COR-L47 (cell line): Measurements from ENCODE around the gene GGA1.

Experiments
- DNase-seq: peaks from one replicate; lab custom pipeline; 2025; lab: John Stamatoyannopoulos, UW

The GGA1 gene

DNA sequence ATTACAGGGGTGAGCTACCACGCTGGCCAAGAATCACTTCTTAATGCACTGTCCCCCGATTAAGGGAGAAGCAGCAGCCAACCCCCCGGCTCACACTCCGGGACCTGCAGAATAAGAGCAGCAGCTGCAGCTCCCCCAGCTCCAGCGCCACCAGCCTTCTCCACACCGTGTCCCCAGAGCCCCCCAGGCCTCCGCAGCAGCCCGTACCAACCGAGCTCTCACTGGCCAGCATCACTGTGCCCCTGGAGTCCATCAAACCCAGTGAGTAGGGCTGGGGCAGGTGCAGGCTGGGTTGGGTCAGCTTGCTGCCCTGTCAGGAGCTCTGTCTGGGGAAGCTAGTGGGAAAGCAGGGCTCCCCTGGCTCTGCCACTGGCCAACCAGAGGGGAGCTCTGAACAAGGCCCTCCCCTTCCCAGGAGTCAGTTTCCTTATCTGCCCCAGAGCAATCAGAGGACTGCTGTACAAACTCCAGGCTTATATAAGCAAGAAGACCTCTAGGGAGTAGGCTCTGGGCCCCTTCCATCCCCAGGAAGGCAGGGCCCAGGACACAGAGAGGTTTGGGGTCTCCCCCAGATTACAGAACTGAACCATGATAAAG lies 22.3 kb downstream of the GGA1 start:
- DNase-seq, result no peak

DNA sequence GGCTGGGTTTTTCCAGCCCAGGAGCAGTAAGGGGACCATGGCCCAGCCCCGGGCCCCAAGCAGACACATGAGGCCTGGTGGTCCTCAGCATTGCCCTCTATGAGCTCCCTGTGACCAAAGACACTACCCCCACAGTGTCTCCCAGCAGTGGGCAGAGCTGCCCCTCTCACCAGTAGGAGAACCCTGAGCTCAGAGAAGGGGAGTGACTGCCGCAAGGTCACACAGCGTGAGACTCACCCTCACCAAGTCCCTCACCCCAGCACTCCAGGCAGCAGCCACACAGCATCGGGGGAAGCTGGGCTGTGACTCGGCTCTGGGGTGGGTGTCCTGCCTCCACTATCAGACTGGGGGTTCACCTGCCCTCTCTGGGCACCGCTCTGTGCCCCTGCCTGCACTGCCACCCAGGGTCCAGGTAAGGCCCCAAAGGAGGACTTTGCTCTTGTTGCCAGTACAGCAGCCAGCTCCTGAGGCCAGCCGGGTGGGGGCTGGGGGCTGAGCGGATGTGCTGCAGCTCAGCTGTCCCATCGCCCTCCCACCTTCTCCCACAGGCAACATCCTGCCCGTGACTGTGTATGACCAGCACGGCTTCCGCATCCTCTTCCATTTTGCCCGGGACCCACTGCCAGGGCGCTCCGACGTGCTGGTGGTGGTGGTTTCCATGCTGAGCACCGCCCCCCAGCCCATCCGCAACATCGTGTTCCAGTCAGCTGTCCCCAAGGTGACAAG lies 23.0 kb downstream of the GGA1 start:
- no peak for DNase-seq

DNA sequence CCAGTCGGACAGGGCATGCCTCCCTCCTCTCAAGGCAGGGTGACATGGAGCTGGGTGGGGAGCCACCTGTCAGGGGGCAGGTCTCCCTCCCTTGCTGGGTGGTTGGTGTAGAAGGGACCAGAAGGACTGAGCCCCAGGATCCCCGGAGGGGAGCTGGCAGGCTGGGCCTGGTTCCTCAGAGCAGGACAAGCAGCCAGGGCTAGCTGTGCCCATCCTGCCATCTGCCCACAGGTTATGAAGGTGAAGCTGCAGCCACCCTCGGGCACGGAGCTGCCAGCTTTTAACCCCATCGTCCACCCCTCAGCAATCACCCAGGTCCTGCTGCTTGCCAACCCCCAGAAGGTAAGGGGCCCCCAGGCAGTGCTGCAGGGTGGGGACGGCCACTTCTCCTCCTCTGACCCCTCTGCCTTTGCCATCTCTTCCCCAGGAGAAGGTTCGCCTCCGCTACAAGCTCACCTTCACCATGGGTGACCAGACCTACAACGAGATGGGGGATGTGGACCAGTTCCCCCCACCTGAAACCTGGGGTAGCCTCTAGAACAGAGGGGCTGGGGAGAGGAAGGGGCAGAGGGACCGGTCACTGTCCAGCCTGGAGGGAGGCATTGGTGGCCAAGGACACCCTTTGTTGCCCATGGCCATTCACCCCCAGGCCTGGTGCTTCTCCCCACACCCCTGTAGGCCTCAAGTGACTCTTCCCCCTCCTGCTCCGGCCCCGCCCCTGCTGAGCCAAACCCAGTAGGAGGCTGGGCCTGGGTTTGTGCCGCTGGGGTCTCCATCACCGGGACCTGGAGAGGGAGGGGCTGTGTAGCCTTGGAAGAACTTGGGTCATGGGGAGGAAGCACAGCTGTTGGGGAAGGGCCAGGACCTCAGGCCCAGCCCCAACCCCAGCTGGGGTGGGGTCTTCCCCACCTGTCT lies 23.8 kb downstream of the GGA1 start:
- no peak for DNase-seq

DNA sequence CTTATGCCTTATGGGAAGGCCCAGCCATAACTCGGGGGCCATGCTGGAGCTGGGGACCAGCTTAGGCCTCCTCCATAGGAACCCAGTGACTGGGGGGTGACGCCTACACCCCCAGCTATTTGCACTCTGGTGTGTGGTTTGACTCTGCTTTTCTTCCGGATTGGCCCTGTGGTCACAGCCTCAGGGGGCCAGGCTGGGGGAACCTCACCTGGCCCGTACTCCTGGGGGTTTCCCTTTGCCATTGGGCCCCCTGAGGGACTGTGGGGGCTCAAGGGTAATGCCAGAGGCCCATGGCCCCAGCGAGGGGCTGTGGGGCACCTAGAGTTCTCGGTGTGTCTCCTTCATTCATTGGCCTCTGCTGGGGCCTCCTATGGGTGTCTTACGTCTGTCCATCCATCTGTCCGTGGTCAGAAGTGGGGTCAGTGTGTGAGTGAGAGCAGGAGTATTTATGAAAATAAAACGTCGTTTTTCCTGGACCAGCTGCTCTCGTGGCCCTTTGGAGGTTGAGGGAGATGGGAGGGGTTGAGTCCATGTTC lies 24.5 kb downstream of the GGA1 start:
- DNase-seq, result no peak

DNA sequence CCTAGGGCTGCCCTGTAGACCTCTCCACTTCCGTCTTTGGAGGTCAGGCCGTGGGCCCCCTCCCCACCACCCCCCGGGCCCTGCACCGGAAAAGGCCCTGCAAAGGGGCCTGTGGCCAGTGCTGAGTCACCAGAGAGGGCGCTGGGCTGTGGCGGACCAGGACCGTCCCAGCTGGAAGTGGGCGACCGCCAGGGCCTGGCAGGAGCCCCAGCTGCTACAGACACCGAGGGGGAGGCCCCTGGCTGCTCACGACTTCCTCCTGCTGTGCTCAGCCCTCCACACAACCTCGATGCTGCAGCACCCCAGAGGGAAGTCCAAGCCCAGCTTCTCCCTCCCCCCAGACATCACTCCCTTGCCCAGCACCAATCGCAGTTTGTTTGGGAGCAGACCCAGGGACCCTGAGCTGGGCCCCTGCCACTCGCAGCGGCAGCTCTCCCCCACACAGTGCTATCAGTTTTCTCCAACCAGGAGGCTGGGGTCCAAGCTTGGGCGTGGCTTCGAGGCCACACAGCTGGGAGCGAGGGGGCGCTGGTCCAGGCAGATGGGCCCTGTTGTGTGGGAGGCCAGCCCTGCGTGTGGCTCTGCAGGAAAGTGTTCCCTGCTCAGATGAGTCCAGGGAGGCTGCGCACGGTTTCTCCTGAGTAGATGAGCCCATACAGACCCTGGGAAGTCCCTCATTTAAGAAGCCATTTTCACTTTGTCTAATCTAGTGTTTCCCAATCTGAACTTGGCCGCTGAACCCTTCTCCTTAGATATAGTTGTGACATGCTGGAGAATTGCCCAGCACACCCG lies 25.2 kb downstream of the GGA1 start:
- peak; percentile 65 for DNase-seq

DNA sequence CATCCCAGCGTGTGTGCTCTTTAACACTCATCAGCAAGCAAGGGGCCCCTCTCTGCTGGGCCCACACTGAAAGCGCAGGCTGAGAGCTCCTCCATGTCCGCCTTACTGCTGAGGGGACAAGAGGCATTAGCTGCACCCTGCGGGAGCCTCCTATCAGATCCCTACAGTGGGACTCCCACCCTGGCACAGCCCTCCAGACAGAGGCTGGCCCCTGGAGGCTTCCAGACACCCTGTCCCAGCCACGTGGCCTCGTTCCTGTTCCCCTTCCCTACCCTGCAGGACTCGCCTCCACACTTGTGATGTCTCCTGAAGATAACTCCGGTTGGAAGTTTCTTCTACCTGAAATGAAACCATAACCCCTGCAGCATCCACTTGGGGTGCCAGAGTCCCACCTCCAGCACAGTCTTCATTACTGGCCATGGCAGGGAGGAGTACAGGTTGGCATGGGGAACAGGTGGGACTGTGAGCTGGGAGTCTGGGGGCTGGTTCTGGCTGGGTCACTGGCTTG lies 25.8 kb downstream of the GGA1 start:
- no peak for DNase-seq

DNA sequence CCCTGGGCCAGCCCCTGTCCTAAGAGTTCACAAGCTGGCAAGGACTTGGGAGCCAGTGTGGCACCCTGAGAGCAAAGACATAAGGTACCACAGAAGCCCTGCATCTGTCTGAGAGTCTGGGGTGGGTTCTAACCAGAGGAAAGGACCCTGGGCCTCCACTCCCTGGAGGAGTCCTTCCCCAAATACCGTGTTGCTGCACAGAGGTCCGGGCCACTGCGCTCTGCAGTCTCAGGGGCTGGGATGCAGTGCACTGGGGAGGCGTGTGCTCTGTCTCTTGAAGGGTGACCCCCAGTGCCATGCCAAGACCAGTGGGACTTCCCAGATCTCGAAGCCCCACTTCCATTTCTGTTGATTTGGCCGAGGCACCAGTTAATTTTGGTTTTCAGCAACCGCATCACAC lies 26.5 kb downstream of the GGA1 start:
- DNase-seq, result no peak

DNA sequence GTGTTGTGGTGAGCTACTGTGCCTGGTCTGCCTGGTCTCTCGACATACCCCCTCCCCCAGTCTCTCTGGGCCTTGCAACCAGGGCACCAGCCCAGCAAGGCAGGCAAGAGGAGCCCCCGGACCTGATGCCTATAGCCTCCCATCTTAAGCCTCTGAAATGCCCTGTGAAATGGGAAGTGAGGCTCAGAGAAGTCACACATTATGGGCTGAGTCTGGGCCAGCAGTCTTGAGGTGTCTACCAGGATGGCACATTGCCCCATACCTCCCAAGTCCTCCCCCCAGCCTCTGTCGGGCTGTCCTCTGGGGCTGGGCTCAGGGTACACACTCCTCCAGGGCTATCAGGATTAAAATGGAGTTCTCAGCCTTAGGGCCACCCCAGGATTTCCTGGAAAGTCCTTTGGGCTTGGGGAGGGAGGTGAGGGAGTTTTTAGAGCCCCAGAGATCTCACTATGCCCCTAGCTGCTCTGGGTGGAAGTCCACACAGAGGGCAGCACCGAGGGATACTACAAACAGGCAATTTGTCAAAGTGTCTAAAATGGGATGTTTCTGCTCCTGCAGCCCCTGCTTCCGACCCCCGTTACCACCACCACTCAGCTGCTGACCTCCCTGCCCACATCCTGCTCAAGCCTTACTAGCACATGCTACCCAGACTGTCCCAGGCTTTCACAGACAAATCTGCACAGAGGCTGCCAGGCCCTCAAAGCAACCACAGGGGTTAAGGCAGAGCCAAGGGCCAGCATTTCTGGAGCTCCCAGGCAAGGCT lies 27.7 kb downstream of the GGA1 start:
- no peak for DNase-seq

DNA sequence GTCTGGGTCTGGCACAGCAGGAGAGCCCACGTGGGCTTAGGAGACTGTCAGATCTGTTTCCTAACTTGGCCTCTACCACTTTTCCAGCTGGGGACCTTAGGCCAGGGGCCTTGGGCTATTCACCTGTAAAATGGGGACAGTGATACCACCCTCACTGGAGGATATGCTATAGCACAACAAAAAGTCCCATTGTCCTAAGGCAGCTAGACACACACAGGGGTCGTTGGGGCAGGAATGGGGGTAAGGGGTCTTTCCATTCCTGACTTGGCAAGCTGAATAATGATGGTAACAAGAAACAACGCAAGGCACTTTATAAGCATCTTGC lies 28.3 kb downstream of the GGA1 start:
- no peak for DNase-seq

DNA sequence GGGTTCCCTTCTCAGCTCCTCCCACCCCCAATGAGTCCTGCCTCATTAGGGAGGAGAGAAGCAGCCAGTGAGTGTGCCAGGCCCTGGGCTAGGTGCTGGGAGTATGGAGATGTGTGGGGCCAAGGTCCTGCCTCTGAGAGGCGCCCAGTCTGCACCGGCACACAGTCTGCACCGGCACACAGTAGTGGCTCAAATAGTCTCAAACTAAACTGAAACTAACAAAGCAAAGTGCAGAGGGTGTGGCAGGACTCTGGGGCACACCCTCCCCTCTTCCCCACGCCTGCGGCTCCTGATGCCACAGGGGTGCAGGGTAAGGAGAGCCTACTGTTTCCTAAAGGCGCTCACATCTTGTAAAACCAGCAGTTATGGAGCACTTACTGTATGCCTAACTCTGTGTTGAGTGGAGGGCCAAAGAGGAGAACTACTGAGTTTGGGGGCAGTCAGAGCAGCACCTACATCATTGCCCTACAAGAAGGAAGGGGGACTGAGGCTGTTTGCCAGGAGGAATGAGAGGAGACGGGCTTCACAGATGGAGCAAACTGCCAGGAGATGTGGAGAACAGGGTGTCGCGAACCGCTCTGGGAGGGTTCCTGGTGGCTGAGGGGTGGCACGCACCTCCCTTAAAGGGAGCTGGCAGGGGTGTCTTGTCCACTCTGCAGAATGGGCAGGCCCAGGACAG lies 29.9 kb downstream of the GGA1 start:
- no peak for DNase-seq

DNA sequence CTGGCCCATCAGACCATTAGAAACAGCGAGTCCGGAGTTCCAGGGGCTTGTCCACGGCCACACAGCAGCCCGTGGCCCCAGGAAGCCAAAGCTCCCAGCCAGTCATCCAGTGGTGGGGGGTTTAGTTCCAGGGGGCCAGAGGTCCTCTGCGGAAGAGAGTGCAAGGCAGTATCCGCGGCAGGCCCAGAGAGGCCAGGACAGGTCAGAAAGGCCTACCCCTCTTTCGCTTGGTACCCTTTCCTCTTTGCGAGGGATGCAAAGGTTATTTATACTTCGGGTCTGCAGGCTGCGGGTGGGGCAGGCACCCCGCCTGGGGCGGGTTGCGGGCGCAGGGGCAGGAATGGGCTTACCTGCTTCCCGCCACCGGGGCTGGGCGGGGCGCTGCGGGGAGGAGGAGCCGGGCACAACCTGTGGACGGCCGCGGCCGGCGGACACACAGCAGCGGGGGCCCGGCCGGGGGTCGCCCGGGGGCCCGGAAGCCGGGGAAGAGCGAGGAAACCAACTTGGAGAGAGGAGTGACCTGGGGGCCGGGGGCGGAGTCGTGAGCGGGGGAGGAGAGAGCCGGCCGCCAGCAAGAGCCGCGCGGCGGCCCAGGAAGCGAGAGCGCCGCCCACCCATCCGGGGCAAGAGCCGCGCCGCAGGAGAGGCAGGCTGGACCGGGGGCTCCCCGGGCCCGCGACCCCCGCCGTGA lies 30.6 kb downstream of the GGA1 start, which contains the start of gene SH3BP1:
TSS of gene SH3BP1 (plus strand) at position 600 of the 691 bp plus-strand sequence. CDS start 119 bp downstream, outside the sequence.
- DNase-seq, result peak; percentile 26

DNA sequence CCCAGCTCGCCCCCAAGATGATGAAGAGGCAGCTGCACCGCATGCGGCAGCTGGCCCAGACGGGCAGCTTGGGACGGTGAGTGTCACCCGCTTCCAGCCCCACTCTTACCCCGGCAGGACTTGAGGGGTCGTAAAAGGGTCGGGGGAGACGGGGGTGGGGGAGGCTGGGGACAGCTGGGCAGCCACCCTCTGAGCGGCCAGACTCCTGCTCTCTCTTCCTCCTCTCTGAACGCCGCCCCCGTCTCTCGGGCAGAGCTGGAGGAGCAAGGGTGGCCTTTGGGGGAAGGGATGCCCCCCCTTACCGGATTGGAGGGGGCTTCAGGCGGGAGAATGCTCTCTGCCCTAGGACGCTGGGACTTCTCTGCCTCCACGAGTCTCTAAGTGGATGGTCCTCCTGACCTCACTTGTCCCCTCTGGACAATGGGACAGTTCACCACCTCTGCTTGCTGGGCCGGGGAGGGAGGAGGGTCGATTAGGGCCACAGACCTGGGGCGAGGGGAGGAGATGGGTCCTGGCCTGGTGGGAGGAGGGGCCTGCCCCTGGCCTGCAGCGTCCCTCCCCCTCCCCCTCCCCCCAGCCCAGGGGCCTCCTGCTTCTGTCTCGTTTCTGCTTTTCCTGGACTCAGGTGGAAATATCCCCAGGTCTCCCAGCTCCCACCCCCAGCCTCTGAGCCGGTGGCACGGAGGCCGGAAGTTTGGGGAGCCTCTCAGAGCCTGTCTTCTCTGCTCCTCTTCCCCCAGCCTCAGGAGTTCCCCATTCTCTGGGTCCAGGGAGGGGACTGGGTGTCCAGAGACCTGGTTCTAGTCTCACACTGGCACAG lies 31.3 kb downstream of the GGA1 start:
- no peak for DNase-seq

DNA sequence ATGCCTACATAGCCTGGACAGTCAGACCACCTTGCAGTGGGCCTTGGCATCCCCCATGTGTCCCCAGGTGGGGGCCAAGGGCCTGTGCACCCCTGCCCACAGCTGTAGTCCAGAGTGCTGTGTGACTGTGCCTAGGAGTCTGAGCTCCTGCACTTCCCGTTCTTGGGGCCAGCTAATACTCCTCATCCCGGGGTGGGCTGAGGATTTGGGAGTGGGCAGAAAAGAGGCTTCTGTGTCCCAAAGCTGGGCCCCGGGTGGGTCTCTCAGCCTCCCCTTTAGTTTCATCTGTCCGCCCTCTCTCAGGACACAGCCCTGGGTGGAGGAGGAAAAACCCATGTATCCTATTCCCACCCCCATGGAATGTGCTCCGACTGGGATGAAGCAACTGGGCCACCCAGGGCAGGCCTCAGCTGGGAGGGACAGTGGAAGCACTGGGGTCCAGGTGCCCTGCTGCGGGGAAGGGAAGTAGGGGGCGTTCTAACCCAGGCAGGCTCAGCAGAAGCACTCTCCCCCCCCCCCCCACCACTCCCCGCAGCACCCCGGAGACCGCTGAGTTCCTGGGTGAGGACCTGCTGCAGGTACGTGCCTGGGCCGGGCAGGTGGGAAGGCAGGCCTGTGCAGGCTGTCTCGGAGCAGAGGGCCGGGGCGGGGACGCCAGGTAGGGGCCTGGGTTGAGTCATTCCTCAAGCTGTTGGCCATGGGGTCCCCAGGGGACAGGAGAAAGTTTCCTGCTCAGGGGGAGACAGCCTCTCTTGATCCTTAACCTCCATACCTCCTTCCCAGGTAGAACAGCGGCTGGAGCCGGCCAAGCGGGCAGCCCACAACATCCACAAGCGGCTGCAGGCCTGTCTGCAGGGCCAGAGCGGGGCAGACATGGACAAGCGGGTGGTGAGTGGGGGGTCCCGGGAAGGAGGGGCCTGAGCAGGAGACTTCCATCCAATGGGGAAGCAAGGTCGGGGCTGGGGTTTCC lies 32.2 kb downstream of the GGA1 start:
- DNase-seq, result no peak

DNA sequence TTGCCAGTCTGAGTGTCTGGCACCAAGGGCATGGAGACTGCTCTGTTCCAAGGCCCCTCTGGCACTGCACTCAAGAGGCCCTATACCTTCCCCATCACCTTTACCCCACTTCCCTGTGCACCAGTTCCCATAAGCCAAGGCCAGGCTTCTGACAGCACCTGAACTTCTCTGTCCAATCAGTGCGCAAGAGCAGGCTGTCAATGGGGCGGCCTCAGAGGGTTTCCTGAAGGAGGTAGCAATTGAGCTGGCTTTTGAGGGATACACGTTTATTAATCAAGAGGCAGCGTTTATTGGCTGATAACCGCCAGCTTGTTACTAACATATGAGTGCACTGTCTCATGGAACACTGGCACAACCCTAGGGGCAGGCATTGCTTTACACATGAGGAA lies 32.9 kb downstream of the GGA1 start:
- DNase-seq, result no peak

DNA sequence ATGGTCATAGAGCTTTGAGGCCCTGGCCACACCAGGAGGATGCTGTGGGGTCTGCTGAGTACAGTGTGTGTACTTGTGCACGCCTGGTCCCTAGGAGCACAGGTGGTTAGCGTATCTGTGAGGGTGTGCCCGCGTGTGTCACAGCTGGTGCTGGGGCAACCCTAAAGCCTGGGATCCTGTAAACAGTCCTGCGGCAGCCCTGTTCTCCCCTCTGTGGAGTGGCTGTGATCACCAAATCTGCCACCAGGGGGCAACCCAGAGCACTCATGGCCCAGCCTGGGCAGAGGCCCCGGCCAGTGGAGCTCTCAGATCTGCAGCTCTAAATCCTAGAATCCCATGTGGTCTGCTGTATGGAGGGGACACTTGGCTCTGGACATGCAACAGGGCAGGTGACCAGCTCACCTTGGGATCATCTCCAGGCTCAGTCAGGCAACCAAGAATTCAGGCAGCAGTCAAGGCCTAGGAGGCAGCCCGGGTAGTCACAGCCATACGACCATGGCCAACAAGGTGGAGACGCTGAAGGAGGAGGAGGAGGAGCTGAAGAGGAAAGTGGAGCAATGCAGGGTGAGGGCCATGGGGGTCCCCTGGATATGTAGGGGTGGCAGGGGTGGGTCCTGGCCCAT lies 34.7 kb downstream of the GGA1 start:
- DNase-seq, result peak; percentile 48

DNA sequence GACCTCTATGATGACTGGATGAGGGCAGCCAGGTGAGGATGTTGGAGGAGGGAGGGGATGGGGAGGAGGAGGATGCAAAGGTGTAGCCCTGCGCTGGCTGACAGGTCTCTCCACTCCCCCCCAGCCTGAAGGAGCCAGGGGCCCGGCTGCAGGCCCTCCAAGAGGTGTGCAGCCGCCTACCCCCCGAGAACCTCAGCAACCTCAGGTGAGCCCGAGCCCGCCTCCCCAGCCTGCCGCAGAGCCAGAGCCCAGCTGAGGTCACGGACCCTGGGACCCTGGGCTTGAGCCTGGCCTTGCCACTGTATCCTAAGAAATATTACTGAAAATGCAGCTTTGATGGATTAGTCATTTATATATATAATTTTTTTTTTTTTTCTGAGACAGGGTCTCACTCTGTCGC lies 38.7 kb downstream of the GGA1 start:
- DNase-seq, result no peak

DNA sequence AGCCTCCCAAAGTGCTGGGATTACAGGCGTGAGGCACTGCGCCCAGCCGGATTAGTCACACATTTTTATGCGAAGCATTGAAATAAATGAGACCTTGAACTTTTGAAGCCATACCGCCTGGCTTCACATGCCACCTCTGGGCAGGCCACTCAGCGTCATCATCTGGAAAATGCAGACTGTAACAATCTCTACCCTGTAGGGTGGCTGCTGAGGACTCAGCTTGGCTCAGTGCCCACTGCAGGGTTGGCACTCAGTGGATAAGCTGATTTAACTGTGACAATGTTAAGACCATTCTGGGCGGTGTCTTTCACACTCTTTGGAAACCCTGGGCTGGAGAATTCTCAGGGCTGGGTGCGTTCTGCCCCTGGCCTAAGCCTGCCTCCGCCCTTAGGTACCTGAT lies 39.3 kb downstream of the GGA1 start:
- DNase-seq, result no peak
